EL (cell line): ENCODE measurements around the gene OBP2A.
"Not testable (repeated sequence)": the region's sequence is repeated elsewhere in the genome, so short reads cannot be mapped to it uniquely, and the experiment has no call there.

Experiments
- DNase-seq: peaks from one replicate; pipeline ENCODE4 v3.0.0-alpha.2; 2016

Gene OBP2A

DNA sequence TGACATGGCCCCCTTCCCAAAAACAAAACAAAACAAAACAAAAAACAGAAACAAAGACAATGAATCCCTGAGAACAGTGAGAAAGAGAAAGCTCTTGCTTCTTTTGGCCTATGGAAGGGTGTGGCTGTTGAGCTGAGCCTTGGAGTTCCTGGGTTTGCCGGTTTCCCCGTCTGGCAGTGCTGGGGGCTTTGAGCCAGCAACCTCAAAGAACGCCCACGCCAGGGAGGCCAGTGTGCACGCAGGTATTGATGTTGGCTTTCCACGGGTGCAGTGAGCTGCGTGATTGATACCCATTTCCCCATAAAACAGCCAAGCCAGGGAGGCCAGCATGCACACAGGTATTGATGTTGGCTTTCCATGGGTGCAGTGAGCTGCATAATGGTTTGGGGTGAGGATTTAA lies 33.0 kb upstream of the OBP2A start:
- DNase-seq, result no peak

DNA sequence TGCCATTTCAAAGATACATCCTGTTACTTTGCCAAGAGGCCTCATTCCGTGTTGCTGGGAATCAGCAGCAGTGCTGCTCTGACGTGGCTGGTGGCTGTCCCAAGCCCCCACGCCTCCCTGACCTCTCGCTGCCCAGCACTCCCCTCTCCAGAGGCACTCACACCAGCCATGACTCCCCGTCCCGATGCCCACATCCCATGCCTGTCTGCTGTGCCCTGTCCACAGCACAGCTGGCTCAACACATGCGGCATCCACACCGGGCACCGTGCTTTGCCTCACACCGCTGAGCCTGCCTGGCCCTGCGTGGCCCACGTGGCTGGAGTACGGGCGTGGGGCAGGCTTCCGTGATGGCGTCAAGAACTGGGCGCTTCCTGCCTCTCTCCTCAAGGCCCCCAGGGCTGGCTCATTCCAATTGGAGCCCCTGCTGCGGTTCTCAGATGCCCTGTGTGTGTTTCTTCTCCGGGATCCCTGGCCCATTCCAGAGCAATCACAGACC lies 32.5 kb upstream of the OBP2A start:
- DNase-seq, result no peak

DNA sequence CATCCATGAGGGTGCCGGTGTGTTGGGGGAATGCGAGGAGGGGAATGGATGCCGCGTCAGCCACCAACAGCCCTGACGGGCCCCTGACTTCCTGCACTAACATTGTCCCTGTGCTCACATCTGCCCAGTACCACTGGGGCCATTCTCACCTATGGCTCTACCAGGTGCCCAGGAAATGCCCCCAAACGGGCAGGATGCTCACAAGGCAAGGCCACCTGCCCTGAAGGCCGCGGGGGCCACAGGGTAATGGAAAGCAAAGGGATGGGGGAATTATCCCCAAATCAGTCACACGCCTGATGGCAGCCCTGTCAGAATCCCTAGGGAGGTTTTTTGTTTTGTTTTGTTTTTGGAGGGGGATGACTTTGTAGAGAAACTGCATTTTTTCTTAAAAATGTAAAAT lies 32.0 kb upstream of the OBP2A start:
- DNase-seq, result not testable (repeated sequence)

DNA sequence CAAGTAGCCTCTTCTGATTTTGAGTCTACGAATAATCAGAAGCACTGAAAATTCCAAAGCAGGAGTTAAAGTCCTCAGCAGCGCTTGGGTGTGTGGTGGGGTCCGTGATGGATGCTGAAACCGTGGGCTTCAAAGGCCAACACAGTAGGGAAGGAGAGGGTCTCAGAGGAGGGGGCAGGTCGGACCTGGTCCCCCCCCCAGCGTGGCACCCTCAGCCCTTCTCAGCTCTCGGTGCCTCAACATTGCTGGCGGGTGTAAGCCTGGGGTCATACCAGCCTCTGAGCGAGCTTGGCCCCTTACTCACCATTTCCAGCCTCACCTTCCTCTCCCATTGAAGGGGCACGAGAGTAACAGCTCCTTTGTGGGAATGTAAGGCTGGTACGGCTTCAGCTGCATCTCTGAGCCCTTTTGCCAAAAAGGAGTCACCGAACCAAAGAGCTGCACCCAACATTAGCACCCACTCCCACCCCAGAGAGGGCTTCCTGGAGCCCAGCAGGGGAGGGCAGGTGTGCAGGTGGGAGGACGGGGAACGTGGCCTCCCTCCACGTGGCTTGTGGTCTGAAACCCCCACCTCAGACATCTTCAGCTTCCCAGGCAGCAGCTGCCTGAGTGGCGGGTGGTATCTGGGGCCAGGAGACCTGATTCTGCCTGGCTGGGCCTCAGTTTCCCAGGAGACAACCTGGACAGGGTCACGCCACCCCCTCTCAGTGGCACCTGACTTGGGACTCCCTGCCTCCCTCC lies 31.4 kb upstream of the OBP2A start:
- no peak for DNase-seq

DNA sequence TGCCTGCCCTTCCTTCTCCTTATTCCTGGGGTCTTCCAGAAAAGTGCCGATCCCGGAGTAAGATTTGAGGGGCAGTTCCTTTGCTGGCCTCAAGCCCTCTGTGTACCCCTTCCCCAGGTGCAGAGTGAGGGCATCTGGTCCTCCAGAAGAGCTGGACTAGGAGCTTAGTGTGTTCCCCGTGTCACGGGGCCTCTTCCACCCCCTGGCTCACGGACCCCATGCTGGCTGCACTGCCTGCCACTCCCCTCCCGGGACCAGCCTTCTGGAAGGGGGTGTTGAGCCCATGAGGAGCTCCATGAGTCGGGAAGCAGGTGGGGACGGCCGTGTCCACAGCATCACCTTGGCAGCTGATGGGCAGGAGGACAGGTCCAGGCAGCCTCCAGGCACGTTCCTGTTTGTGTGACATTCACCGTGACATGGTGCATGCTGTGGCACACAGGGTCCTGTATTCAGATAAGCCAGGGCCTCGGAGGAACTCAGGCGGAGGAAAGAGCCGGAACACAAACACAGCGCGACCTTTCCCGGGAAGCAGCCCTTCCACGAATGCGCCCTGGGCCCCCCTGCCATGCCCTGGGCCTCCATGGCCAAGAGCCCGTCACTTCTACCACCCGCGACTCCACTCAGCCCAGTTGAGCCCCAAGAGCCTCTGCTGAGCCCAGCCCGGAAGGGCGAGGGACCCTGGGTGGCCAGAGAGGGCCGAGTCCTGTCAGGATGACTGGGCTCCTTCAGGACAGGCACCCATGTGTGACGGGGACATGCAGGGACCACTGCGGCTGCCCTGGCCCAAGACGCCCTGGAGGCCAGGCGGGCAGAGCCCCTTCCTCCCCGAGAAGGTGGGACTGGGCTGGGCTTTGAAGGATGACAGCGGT lies 30.6 kb upstream of the OBP2A start:
- no peak for DNase-seq

DNA sequence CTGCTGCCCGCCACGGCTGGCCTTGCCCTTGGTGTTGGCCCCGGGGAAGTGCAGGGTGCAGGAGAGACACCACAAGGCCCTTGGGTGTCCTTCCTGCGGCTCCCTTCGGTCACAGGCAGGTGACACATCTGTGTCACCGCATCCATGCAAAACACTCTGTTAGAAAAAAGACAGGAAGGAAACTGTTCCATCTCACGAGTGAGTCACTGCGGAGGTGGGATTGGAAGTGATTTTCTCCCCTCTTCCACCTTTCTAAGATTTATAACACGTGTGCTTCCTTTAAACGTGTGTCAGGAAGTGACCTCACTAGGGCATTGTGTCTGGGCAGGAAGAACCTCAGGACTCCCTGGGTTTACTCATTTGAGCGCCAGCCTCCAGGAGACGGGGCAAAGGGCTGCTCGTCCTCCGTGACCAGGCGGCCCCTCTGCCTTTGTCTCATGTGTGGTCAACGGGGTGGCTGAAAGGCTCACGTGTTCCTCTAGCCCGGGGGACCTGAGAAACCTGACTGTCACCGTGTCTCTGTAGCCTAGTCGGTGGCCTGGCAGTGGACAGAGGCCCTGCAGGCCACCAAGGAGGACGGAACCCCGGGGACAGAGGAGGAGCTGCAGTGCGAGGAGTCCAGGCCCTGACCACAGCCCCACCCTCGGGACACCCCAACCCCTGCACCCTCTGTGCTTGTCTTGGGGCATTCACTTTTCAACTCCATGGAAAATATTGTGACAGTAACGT lies 29.6 kb upstream of the OBP2A start:
- no peak for DNase-seq

DNA sequence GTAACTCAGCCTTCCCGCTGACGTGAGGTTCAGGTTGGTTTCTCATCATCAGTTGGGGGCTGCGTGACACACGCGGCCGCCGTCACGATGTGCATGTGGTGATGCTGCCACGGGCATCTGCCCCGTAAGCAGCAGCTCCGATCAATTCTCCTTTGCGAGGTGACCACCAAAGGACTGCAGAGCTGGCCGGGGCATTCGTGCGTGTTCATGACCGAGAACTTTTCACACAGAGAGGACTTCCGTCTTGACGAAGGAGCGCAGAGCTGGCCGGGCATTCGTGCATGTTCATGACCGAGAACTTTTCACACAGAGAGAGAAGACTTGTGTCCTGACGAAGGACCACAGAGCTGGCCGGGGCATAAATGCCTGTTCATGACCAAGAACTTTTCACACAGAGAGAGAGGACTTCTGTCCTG lies 28.5 kb upstream of the OBP2A start:
- DNase-seq, result no peak

DNA sequence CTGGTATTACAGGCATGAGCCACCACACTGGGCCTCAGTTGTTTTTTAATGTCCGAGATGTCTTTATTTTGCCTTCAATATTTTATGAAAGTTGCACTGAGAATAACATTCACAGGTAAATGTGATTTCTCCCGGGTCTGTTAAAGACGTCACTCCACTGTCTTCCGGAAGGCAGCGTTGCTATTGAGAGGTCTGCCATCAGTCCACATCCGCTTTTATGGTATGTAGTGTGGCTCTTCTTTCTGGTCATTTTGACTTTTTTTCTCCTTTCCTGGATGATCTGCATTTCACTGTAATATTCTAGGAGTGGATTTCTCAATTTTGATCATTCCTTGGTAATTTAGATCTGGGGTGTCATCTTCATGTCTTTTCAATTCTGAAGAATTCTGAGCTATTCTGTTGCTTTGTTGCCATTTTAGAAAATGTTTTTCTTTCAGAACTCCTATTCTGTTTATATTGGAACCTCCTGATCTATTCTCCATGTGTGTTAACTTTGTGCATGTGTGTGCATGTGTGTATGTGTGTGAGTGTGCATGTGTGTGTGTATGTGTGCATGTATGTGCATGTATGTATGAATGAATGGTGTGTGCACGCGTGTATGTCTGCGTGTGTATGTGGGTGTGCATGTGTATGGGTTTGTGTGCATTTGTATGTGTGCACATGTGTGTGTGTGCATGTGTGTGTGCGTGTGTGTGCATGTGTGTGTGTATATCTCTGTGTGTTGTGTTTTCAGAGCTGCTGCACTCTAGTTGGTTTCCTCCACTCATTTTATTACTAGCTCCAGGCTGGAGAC lies 26.6 kb upstream of the OBP2A start:
- no peak for DNase-seq

DNA sequence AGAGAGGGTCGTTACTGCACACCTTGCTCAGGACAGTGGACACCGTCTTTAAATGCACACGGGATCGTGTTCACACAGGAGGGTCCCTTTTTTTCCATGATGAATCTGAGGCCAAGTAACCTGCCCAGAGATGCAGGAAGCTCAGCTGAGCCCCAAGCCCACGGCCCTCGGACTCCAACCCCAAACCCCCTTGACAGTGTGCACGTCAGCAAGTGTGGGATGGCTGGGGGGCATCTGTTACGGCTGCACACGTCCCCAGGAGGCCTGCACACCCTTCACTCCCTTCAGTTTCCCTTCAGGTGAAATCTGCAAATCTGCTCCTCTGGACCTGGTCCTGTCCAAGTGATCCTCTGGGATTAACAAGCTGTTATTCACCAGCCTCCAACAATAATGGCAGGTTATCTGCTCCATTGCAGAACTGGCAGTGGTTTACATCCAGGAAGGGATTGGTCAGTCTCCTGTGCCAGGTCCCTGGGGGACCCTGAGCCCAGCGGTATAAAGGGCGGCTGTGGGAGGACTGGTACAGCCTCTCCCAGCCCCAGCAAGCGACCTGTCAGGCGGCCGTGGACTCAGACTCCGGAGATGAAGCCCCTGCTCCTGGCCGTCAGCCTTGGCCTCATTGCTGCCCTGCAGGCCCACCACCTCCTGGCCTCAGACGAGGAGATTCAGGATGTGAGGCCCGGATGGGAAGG lies 24.9 kb upstream of the OBP2A start, which contains the start of gene LCN1:
Gene LCN1 (plus strand): TSS at position 525 of the 692 bp plus-strand sequence. CDS start 58 bp downstream, at position 583.
- no peak for DNase-seq

DNA sequence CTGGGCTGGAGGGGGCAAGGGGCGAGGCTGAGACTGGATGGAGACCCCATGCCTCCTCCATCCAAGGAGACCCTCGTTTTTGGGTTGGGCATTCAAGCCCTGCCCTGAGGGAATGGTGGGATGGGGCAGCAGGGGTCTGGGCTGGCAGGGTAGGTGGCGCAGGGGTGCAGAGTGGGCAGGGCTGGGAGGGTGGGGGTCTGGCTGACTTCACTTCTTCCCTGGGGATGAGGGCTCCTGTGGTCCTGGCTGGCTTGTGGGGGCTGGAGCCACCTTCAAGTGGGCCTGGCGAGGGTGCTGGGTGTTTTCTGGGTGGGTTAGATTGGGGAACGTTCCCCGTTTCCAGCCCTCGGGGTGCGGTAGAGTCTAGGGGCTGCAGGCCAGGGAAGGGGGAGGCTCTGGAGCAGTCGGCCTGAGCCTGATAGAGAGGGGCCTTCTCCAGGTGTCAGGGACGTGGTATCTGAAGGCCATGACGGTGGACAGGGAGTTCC lies 24.3 kb upstream of the OBP2A start:
- no peak for DNase-seq

DNA sequence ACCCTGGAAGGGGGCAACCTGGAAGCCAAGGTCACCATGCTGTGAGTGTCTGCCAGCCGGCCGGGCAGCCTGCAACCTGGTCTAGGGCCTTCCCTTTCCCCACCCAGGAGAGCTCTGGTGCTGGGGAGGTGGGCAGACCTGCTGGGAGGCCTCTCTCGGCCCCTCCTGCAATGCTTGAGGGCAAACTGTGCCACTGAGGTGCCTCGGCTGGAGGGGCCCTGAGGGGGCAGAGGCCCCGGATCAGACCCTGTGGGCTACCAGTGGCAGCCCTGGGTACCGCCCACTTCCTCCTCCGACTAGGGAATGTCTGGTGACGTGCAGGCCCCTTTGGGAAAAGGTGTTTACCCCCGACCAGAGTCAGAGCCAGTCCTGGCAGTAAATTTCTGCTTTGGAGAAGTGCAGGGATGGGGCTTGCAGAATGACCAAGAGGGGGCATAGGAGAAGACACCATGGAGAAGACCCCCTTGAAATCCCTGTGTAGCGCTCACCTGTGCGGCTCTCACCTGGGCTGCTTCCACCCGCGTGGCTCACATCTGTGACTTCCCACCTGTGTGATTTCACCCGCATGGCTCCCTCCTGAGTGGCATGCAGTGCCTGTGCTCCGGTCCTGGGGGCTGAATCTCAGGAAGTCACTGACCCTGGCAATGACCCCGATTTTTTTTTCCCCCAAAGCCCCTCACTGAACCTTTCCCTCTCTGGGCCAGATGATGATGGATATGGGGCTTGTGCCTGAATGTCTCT lies 23.6 kb upstream of the OBP2A start:
- DNase-seq, result no peak

DNA sequence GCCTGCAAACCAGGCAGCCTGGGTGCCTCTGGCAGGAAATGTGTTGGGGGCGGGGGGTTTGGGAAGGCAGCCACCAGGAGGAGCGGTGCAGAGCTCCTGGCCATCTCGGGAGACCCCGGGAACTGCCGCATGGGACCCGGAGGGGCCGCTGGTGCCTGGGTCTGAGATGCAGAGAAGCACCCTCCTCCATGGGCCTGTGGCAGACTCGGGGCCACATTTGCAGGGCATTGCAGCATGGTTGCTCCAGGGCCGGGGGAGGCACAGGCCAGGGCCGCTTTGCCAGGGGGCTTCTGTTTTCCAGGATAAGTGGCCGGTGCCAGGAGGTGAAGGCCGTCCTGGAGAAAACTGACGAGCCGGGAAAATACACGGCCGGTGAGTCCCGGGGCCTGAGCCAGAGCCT lies 23.0 kb upstream of the OBP2A start:
- no peak for DNase-seq

DNA sequence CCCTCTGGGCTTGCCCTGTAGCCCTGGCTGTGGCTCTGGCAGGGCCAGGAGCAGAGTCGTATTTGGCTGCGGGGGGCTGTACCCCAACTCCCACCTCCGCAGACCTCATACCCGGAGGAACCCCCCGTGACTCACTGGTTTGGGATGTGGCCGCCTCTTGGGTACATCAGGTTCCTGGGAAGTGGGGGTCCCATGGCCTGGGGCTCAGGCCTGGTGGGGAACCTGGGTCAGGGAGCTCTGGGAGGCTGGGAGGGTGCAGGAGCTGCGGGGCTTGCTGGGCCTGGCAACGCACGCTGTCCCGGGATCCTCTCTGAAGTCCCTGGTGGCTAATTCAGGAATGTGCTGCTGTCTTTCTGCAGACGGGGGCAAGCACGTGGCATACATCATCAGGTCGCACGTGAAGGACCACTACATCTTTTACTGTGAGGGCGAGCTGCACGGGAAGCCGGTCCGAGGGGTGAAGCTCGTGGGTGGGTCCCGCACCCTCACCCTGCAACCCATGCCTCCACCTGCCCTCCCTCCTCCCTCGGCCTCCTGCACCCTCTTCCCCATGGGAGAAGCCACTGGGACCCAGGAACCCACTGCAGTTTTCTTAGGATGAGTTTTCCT lies 22.3 kb upstream of the OBP2A start:
- DNase-seq, result no peak

DNA sequence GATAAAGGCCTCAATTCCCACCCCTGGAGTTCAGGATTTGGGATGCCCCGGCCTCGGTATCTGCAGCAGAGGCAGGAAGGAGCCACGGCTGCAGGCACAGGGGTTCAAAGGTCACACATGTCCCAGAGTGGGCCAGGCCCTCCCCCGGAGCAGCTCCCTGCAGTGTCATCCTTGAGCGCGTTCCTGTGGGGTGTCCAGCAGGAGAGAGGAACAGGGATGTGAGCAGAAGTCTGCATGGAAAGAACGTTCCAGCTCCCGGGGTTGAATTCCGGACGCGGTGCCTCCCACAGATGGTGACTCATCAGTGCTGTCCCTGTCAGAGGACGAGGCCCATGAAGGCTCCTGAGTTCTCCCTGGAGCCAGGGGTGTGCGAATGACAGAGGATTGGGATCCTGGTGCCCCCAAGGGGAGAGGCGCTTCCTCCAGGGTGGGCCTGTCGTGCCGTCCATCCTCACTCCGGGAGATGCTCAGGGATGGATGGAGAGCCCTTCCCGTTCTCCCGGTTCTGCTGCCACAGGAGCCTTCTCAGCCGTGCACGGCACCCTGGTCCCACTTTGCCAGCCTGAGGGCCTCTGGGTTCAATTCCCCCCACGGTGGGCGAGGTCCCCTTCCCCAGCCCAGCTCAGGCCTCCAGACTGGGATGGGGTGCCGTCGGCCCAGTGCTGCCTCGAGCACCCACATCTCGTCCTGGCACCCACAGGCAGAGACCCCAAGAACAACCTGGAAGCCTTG lies 21.6 kb upstream of the OBP2A start:
- DNase-seq, result peak; percentile 34

DNA sequence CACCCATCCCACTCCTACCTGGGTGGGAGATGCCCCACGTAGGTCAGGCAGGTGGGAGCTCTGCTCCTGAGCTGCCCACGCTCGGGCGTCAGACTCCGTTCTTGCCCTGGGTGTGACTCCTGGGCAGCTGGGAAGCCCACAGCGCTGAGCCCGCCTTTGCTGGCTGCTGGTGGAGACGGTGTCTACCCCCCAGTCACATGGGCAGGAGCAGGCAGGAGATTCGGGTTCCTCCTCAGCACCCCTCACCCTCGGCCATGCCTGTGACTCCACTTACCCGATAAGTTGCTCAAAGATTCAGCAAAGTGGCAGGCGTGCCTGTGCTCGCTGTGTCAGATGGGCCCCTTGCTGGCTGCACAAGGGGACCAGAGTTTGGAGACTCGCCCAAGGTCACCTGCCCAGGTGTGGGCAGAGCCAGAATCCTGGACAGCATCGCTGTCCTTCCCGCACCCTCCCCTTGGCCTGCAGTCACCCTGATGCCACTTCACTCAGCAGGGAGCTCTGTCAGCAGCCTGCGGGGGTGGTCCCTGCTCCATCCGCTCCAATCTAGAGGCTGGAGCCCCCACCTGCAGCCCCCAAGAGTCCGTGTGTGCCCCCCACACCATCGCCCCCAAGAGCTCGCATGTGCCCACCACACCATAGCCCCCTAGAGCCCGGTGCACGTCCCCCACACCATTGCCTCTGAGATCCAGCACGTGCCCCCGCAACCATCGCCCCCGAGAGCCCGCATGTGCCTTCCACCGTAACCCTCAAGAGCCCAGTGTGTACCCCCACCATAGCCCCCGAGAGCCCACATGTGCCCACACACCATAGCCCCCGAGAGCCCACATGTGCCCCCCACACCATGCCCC lies 20.5 kb upstream of the OBP2A start:
- no peak for DNase-seq

DNA sequence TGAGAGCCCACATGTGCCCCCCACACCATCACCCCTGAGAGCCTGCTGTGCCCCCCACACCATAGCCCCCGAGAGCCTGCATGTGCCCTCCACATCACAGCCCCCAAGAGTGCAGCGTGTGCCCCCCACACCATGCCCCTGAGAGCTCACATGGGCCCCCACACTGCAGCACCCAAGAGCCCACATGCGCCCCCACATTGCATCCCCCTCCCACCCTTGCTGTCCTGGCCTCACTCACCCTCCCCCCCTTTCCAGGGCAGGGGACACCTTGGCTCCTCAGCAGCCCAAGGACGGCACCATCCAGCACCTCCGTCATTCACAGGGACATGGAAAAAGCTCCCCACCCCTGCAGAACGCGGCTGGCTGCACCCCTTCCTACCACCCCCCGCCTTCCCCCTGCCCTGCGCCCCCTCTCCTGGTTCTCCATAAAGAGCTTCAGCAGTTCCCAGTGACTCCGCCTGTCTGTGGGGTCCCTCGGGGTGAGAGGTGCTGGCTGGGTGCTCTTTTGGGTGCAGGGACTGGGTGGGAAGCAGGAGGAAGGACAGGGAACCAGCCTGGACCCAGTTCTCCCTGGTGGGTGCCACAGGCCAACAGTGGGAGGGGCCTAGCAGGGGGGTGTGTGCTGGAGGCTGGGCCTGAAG lies 19.7 kb upstream of the OBP2A start:
- DNase-seq, result no peak

DNA sequence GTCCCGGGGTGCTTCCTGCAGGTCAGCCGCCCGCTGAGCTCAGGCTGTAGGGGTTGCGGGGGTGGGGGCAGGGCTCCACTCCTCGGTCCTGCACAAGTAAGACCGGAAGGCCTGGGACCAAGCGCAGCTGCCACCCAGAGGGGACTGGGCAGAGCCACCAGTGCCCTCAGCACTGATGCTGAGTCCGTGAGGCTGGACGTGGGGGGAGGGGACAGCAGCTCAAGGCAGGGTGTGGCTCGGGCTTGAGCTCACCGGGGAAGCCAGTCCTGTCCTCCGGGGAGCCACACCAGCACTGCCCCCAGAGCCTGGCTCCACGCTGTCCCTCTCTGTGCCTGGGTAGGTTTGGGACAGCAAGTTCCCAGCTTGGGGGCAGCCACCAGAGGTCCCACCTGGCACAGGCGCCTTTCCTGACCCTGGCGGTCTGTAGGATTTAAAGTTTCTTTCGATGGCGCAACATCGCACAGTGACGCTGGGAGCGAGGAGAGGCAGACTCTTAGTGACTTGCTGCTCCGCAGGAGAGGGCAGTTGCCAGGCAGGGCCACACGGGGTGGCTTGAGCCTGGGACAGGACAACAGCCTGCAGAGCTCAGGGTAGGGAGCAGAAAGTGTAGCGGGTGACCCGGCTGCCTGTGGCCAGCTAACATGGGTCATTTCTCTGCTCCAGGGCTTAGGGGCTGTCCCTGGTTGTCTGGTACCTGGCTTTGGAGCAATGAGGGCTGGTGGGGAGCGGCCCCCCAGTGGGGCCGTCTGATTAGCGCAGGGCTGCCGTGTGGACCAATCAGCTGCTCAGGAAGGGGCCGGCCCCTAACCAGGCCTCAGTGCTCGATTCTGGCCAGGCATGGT lies 19.0 kb upstream of the OBP2A start:
- no peak for DNase-seq
